ENCODE results near the gene SAMD1.

The SAMD1 gene

GRCh38 chr19:14072535-14073260 lies 17.9 kb downstream of the SAMD1 start, which contains the start of gene MISP3:
TSS of gene MISP3 (plus strand) at chr19:14072786. CDS start at chr19:14073310, 524 bp downstream.
- Histone ChIP-seq H3K79me2 (ENCODE audit: low read length) (peaks cover 7% of the 10 kb centered on the region; the same call in 1 of the 2 replicates), H4K20me1 (ENCODE audit: insufficient read depth, low read length) (no peaks in the 10 kb centered on the region), H3K27me3 (replicated peaks; ENCODE audit: insufficient read depth, low read length) (no peaks in the 10 kb centered on the region), H3K9ac (ENCODE audit: low read length) (peak within 1 kb of the TSS; percentile 79), H3K36me3 (replicated peaks; ENCODE audit: insufficient read depth, low read length) (no peaks in the 10 kb centered on the region), H3K4me1 (ENCODE audit: low read length) (peaks cover 3% of the 10 kb centered on the region), H3K9me3 (replicated peaks; ENCODE audit: insufficient read depth, low read length) (no peaks in the 10 kb centered on the region), H3K4me3 (ENCODE audit: low read length) (peak within 1 kb of the TSS; percentile 90), H3K27ac (ENCODE audit: low read length) (peak within 1 kb of the TSS; percentile 69; the same call in 1 of the 2 replicates), H3F3A (ENCODE audit: insufficient read depth, low read length) (peaks cover 22% of the 10 kb centered on the region), H3K9me2 (replicated peaks; ENCODE audit: insufficient read depth, low read length) (no peaks in the 10 kb centered on the region), H3K4me2 (ENCODE audit: low read depth, low read length) (peak within 1 kb of the TSS; percentile 100), H2AFZ (ENCODE audit: low read length) (peak within 1 kb of the TSS; percentile 99)
- DNase-seq = peak; percentile 67
- no peak for TF ChIP-seq EZH2 (optimal IDR thresholded peaks at IDR 0.05; ENCODE audit: low read depth, low read length)
- no peak for TF ChIP-seq CTCF (IDR thresholded peaks at IDR 0.05; ENCODE audit: low read length)
- TF ChIP-seq EZH2phosphoT487 (IDR thresholded peaks at IDR 0.05; ENCODE audit: low read length) = no peak

GRCh38 chr19:14070268-14071050 lies 20.1 kb downstream of the SAMD1 start:
- Histone ChIP-seq H3K9me3 (replicated peaks; ENCODE audit: insufficient read depth, low read length) (no peaks in the 10 kb centered on the region), H3K9ac (ENCODE audit: low read length) (no peak overlapping the region), H2AFZ (ENCODE audit: low read length) (no peak overlapping the region), H3K4me3 (ENCODE audit: low read length) (no peak overlapping the region), H3K27me3 (replicated peaks; ENCODE audit: insufficient read depth, low read length) (peaks cover 12% of the 10 kb centered on the region; the same call in 1 of the 2 replicates), H3K4me2 (ENCODE audit: low read depth, low read length) (no peak overlapping the region), H3K4me1 (ENCODE audit: low read length) (peaks cover 3% of the 10 kb centered on the region), H3K79me2 (ENCODE audit: low read length) (peaks cover 7% of the 10 kb centered on the region; the same call in 1 of the 2 replicates), H3K9me2 (replicated peaks; ENCODE audit: insufficient read depth, low read length) (no peaks in the 10 kb centered on the region), H4K20me1 (ENCODE audit: insufficient read depth, low read length) (no peaks in the 10 kb centered on the region), H3F3A (ENCODE audit: insufficient read depth, low read length) (peaks cover 22% of the 10 kb centered on the region), H3K27ac (ENCODE audit: low read length) (no peak overlapping the region), H3K36me3 (replicated peaks; ENCODE audit: insufficient read depth, low read length) (no peaks in the 10 kb centered on the region)
- TF ChIP-seq EZH2 (optimal IDR thresholded peaks at IDR 0.05; ENCODE audit: low read depth, low read length) = no peak
- DNase-seq = no peak

- H3K4me2 ChIP-seq (ENCODE audit: low read depth, low read length) = no peak overlapping the region
- H2AFZ ChIP-seq (ENCODE audit: low read length) = no peak overlapping the region
- no peaks in the 10 kb centered on the region for H4K20me1 ChIP-seq (ENCODE audit: insufficient read depth, low read length)
- DNase-seq = no peak
- no peaks in the 10 kb centered on the region for H3K9me3 ChIP-seq (replicated peaks; ENCODE audit: insufficient read depth, low read length)
- TF ChIP-seq EZH2phosphoT487 (IDR thresholded peaks at IDR 0.05; ENCODE audit: low read length) (no peak), CTCF (IDR thresholded peaks at IDR 0.05; ENCODE audit: low read length) (no peak), EZH2 (optimal IDR thresholded peaks at IDR 0.05; ENCODE audit: low read depth, low read length) (no peak)
- H3K27me3 ChIP-seq (replicated peaks; ENCODE audit: insufficient read depth, low read length) = peaks cover 31% of the 10 kb centered on the region
- no peaks in the 10 kb centered on the region for H3K36me3 ChIP-seq (replicated peaks; ENCODE audit: insufficient read depth, low read length)
- H3K9ac ChIP-seq (ENCODE audit: low read length) = no peak overlapping the region
- no peaks in the 10 kb centered on the region for H3F3A ChIP-seq (ENCODE audit: insufficient read depth, low read length)
- H3K27ac ChIP-seq (ENCODE audit: low read length) = no peak overlapping the region
- no peaks in the 10 kb centered on the region for H3K9me2 ChIP-seq (replicated peaks; ENCODE audit: insufficient read depth, low read length)
- H3K4me3 ChIP-seq (ENCODE audit: low read length) = no peak overlapping the region
- H3K4me1 ChIP-seq (ENCODE audit: low read length) = no peaks in the 10 kb centered on the region
- no peaks in the 10 kb centered on the region for H3K79me2 ChIP-seq (ENCODE audit: low read length)
Measured at GRCh38 chr19:14066134-14066533, 24.4 kb downstream of the SAMD1 start.

Data from MM.1S (cell line).